Adrenal gland (tissue), 5 donors: ENCODE results near the gene FMN2.

ENCODE experiments used
- POLR2A ChIP-seq, 2 donors: fragments of 450-650 bp; IDR thresholded peaks; one replicate each; pipeline ENCODE4 v1.6.1; 2017; ENCODE audit warnings: antibody characterized with exemption in 2 of 2, mild to moderate bottlenecking in 2 of 2, moderate library complexity in 1 of 2
- TF ChIP-seq, protein P1 (sequence below), 6 experiments: fragments of 450-650 bp in 4 of 6; fragments of 200-600 bp in 2 of 6; sonication (generic) in 1 of 6; IDR thresholded peaks; 1 replicate in 5 of 6; 2 replicates in 1 of 6; pipeline versions ENCODE4 v1.5.1 to v1.8.0; 2016 to 2021; ENCODE audit warnings: antibody characterized with exemption in 6 of 6, mild to moderate bottlenecking in 2 of 6, moderate library complexity in 1 of 6
- donor health status: DM: no; HTN: no; CAD: no.

DNA sequence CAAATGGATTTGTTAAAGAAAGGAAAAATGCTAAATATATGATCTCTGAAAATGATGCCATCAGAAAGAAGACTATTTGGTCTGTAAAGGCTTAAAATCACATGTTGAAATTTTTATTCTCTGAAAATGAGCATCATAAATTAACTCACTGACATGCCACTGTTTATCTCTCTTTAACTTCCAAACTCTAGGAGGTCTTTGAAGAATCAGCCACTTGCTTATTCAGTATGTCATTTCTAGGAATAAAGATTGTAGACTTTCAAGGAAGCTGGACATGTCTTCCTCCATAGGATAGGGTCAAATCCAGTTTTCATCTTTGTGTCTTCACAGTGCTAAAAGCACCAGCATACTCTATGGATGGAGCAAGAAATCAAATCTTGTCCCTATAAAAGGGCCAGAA, 147.6 kb downstream of the FMN2 start:
- TF ChIP-seq, protein P1, sequence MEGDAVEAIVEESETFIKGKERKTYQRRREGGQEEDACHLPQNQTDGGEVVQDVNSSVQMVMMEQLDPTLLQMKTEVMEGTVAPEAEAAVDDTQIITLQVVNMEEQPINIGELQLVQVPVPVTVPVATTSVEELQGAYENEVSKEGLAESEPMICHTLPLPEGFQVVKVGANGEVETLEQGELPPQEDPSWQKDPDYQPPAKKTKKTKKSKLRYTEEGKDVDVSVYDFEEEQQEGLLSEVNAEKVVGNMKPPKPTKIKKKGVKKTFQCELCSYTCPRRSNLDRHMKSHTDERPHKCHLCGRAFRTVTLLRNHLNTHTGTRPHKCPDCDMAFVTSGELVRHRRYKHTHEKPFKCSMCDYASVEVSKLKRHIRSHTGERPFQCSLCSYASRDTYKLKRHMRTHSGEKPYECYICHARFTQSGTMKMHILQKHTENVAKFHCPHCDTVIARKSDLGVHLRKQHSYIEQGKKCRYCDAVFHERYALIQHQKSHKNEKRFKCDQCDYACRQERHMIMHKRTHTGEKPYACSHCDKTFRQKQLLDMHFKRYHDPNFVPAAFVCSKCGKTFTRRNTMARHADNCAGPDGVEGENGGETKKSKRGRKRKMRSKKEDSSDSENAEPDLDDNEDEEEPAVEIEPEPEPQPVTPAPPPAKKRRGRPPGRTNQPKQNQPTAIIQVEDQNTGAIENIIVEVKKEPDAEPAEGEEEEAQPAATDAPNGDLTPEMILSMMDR (IDR thresholded peaks at IDR 0.05) = no peak
- no peak for TF ChIP-seq POLR2A (IDR thresholded peaks at IDR 0.05)
